T-helper 2 cell (primary cell): ENCODE data around the gene TRIM62.
"Not testable (repeated sequence)": the region's sequence is repeated elsewhere in the genome, so short reads cannot be mapped to it uniquely, and the experiment has no call there.

ENCODE experiments used
- DNase-seq, 5 experiments: peaks; one replicate each; pipeline versions ENCODE4 v3.0.0 to v3.0.0-alpha.2; 2012 to 2022

TRIM62 gene

GRCh38 chr1:33158366-33158765 lies 23.5 kb downstream of the TRIM62 start:
- DNase-seq = no peak

- DNase-seq = no peak
Measured at GRCh38 chr1:33157131-33157530, 24.7 kb downstream of the TRIM62 start.

- DNase-seq = no peak
Measured at GRCh38 chr1:33155877-33156538, 25.8 kb downstream of the TRIM62 start.

GRCh38 chr1:33153650-33154049 lies 28.2 kb downstream of the TRIM62 start:
- no peak for DNase-seq

- DNase-seq = no peak
Measured at GRCh38 chr1:33152685-33153432, 29.0 kb downstream of the TRIM62 start.

- no peak for DNase-seq
Measured at GRCh38 chr1:33151116-33151515, 30.7 kb downstream of the TRIM62 start.

GRCh38 chr1:33150522-33150921 lies 31.3 kb downstream of the TRIM62 start:
- DNase-seq = no peak

GRCh38 chr1:33149453-33150190 lies 32.2 kb downstream of the TRIM62 start:
- DNase-seq = no peak

- no peak for DNase-seq
Measured at GRCh38 chr1:33148615-33149014, 33.2 kb downstream of the TRIM62 start.

GRCh38 chr1:33147997-33148314 lies 33.9 kb downstream of the TRIM62 start:
- no peak for DNase-seq

GRCh38 chr1:33147275-33147996 lies 34.4 kb downstream of the TRIM62 start:
- DNase-seq = no peak

GRCh38 chr1:33146003-33146402 lies 35.8 kb downstream of the TRIM62 start:
- DNase-seq = no peak

GRCh38 chr1:33143698-33144097 lies 38.1 kb downstream of the TRIM62 start:
- no peak for DNase-seq

GRCh38 chr1:33143176-33143575 lies 38.7 kb downstream of the TRIM62 start:
- DNase-seq = no peak

GRCh38 chr1:33142483-33143064 lies 39.3 kb downstream of the TRIM62 start:
- DNase-seq = no peak

- no peak for DNase-seq
Measured at GRCh38 chr1:33141781-33142180, 40.1 kb downstream of the TRIM62 start.

GRCh38 chr1:33141216-33141615 lies 40.6 kb downstream of the TRIM62 start:
- no peak for DNase-seq

GRCh38 chr1:33140153-33141149 lies 41.4 kb downstream of the TRIM62 start:
- no peak for DNase-seq

- peak in 1 of 5 experiments; percentile 41 for DNase-seq
Measured at GRCh38 chr1:33137800-33138199, 44.0 kb downstream of the TRIM62 start.

- not testable (repeated sequence) for DNase-seq
Measured at GRCh38 chr1:33136041-33136440, 45.8 kb downstream of the TRIM62 start.

- DNase-seq = no peak
Measured at GRCh38 chr1:33133478-33134105, 48.3 kb downstream of the TRIM62 start.
